H1 (cell line): ENCODE results near the gene LDLR.

Experiments
- CREB1 ChIP-seq: IDR thresholded peaks from 2 replicates; pipeline ENCODE4 v1.6.1; 2012; ENCODE audit warnings: inconsistent platforms
- CTCF ChIP-seq, 3 experiments: IDR thresholded peaks; 1 replicate in 2 of 3; 2 replicates in 1 of 3; pipeline versions ENCODE4 v1.5.1 to v1.6.1; 2011; ENCODE audit warnings: low read length in 3 of 3, mild to moderate bottlenecking in 3 of 3, inconsistent platforms in 2 of 3, low read depth in 1 of 3, moderate library complexity in 1 of 3; ENCODE audit not compliant: insufficient read depth in 1 of 3; ENCODE audit errors: control extremely low read depth in 1 of 3
- EP300 ChIP-seq, 2 experiments: IDR thresholded peaks; 1 replicate in 1 of 2; 2 replicates in 1 of 2; pipeline ENCODE4 v1.6.1; 2011 to 2012; ENCODE audit warnings: low read depth in 2 of 2, low read length in 2 of 2, mild to moderate bottlenecking in 2 of 2, borderline replicate concordance in 1 of 2, inconsistent platforms in 1 of 2, moderate library complexity in 1 of 2
- GABPA ChIP-seq: IDR thresholded peaks from 2 replicates; pipeline ENCODE4 v1.6.1; 2011; ENCODE audit warnings: mild to moderate bottlenecking, low read length, moderate library complexity, borderline replicate concordance; ENCODE audit not compliant: insufficient read depth
- MAX ChIP-seq: IDR thresholded peaks from 2 replicates; pipeline ENCODE4 v1.6.1; 2012; ENCODE audit warnings: inconsistent platforms
- POLR2AphosphoS5 ChIP-seq: IDR thresholded peaks from 2 replicates; pipeline ENCODE4 v1.6.1; 2011; ENCODE audit warnings: low read depth, low read length
- SIN3A ChIP-seq, 2 experiments: IDR thresholded peaks in 1 of 2; conservative IDR thresholded peaks in 1 of 2; 2 replicates each; pipeline ENCODE4 v1.6.1; 2011 to 2012; ENCODE audit warnings: low read length in 2 of 2, improper control_type of control experiment in 1 of 2, low read depth in 1 of 2, mild to moderate bottlenecking in 1 of 2
- SUZ12 ChIP-seq: fragments of 200-600 bp; sonication (generic); IDR thresholded peaks from 2 replicates; pipeline ENCODE4 v1.6.1; 2012; ENCODE audit warnings: mild to moderate bottlenecking, inconsistent platforms, low read length, moderate library complexity, mixed read lengths
- USF2 ChIP-seq: IDR thresholded peaks from 2 replicates; pipeline ENCODE4 v1.6.1; 2011; ENCODE audit warnings: low read length, improper control_type of control experiment

- no peak for TF ChIP-seq SIN3A (conservative IDR thresholded peaks at IDR 0.05 in 1 of 2, IDR thresholded peaks at IDR 0.05 in 1 of 2; ENCODE audit: low read depth in 1 of 2, low read length in 2 of 2)
- TF ChIP-seq MAX, result no peak
- TF ChIP-seq USF2, result no peak
- TF ChIP-seq EP300 (IDR thresholded peaks at IDR 0.05; ENCODE audit: borderline replicate concordance in 1 of 2, low read depth in 2 of 2, low read length in 2 of 2), result no peak
- no peak for TF ChIP-seq CREB1
- peak; percentile 35; the same call in 1 of the 2 replicates for TF ChIP-seq POLR2AphosphoS5
- TF ChIP-seq GABPA, result no peak
- TF ChIP-seq SUZ12, result no peak
- TF ChIP-seq CTCF (IDR thresholded peaks at IDR 0.05; ENCODE audit: control extremely low read depth in 1 of 3, insufficient read depth in 1 of 3, low read depth in 1 of 3, low read length in 3 of 3), result peak; percentile 82 to 88 (median 84)
Observed at GRCh38 chr19:11130824-11131455, 41.7 kb downstream of the LDLR start.
